GM21825 (cell line): ENCODE measurements around the gene IGLON5.

ENCODE experiments used
- ATAC-seq: cut with Tn5 transposase; IDR thresholded peaks from one replicate; pipeline ENCODE4 v1.9.1; 2021; ENCODE audit warnings: mild to moderate bottlenecking, moderate library complexity; ENCODE audit not compliant: unreplicated experiment

IGLON5 gene

GRCh38 chr19:51337861-51338562 is 26.6 kb downstream of the IGLON5 start:
- no peak for ATAC-seq

GRCh38 chr19:51338563-51339312 is 27.3 kb downstream of the IGLON5 start:
- peak; percentile 45 for ATAC-seq

GRCh38 chr19:51339313-51339686 is 27.9 kb downstream of the IGLON5 start:
- ATAC-seq, result no peak

- peak; percentile 55 for ATAC-seq
These were observed 28.5 kb downstream of the IGLON5 start for GRCh38 chr19:51339687-51340656.

- no peak for ATAC-seq
These were observed 29.6 kb downstream of the IGLON5 start for GRCh38 chr19:51341066-51341465.

- ATAC-seq, result no peak
These were observed 30.6 kb downstream of the IGLON5 start, which contains the start of gene VSIG10L for GRCh38 chr19:51341976-51342580. Gene VSIG10L, minus strand, starts transcription at chr19:51342139. Its CDS starts 15 bp downstream, at chr19:51342124.

GRCh38 chr19:51342631-51343569 is 31.5 kb downstream of the IGLON5 start:
- no peak for ATAC-seq

GRCh38 chr19:51345076-51345620 is 33.7 kb downstream of the IGLON5 start:
- no peak for ATAC-seq

- no peak for ATAC-seq
These were observed 35.3 kb downstream of the IGLON5 start for GRCh38 chr19:51346742-51347141.

- ATAC-seq, result no peak
These were observed 35.9 kb downstream of the IGLON5 start for GRCh38 chr19:51347209-51347928.

- ATAC-seq, result no peak
These were observed 40.0 kb downstream of the IGLON5 start for GRCh38 chr19:51351266-51351990.

- ATAC-seq, result no peak
These were observed 41.4 kb downstream of the IGLON5 start for GRCh38 chr19:51352783-51353360.

- no peak for ATAC-seq
These were observed 42.8 kb downstream of the IGLON5 start for GRCh38 chr19:51354103-51354741.

GRCh38 chr19:51354742-51355148 is 43.3 kb downstream of the IGLON5 start:
- ATAC-seq, result no peak

GRCh38 chr19:51356159-51356801 is 44.8 kb downstream of the IGLON5 start:
- ATAC-seq, result no peak

- ATAC-seq, result no peak
These were observed 46.5 kb downstream of the IGLON5 start for GRCh38 chr19:51357952-51358351.

- ATAC-seq, result no peak
These were observed 47.9 kb downstream of the IGLON5 start for GRCh38 chr19:51359294-51359693.
